HFFc6 (cell line): ENCODE results near the gene LASP1. TPM values are rescaled to one million over a fixed set of nuclear protein-coding genes. Genes with fewer than 3 reads are reported as not detected.

Experiments
- DNase-seq: peaks from one replicate; pipeline ENCODE4 v3.0.0-alpha.2; 2018
- H3K27ac Mint-ChIP-seq: 2 replicates; pipeline ENCODE4 v1.8.0; 2020; ENCODE audit warnings: mild to moderate bottlenecking, mixed read lengths
- H3K27me3 Mint-ChIP-seq: 2 replicates; pipeline ENCODE4 v1.8.0; 2021; ENCODE audit warnings: mild to moderate bottlenecking, moderate library complexity, mixed read lengths; ENCODE audit not compliant: insufficient read depth
- H3K36me3 Mint-ChIP-seq: 2 replicates; pipeline ENCODE4 v1.8.0; 2021; ENCODE audit warnings: low read depth, mixed read lengths
- H3K4me1 Mint-ChIP-seq: 2 replicates; pipeline ENCODE4 v1.8.0; 2020; ENCODE audit warnings: low read depth, mixed read lengths
- H3K4me3 Mint-ChIP-seq: 2 replicates; pipeline ENCODE4 v1.8.0; 2020; ENCODE audit warnings: mild to moderate bottlenecking, moderate library complexity, mixed read lengths
- H3K9me3 Mint-ChIP-seq: 2 replicates; pipeline ENCODE4 v1.8.0; 2020; ENCODE audit warnings: mild to moderate bottlenecking, mixed read lengths
- total RNA-seq, 6 experiments: library from RNA; stranded (reverse); fragmentation: NEBNext Ultra II Directional; extraction: Animal tissue kit (Norgen Biotek cat#: 25700); gene quantifications; 2 replicates in 1 of 6; 3 replicates in 5 of 6; pipeline ENCODE4 v1.2.3, GENCODE V29; 2021
- TF ChIP-seq, protein P1 (sequence below): fragments of 200-600 bp; sonication (generic); IDR thresholded peaks from 2 replicates; pipeline ENCODE4 v1.5.0; 2021; ENCODE audit warnings: antibody characterized with exemption, mild to moderate bottlenecking

LASP1 gene
- total RNA-seq, 6 experiments from 2014 or later = 428 to 517 (median 484) TPM

DNA sequence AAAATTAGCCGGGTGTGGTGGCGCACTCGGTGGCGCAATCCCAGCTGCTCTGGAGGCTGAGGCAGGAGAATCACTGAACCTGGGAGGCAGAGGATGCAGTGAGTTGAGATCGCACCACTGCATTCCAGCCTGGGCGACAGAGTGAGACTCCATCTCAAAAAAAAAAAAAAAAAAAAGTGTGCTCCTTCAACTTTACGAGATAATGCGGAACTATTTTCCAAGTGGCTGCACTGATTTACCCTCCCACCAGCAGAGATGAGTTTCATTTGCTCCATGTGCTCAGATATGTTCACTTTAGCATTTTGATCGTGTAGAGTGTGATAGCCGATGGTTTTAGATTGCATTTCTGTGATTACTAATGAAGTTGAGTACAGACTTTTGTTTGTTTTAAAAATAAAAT lies 35.5 kb downstream of the LASP1 start:
- Mint-ChIP-seq H3K27ac (peak overlapping the region; percentile 33), H3K4me3 (no peak overlapping the region), H3K36me3 (peaks cover 44% of the 10 kb centered on the region), H3K27me3 (no peaks in the 10 kb centered on the region; the same call in none of the 2 replicates), H3K9me3 (no peaks in the 10 kb centered on the region), H3K4me1 (peaks cover 48% of the 10 kb centered on the region)
- no peak for DNase-seq
- TF ChIP-seq, protein P1, sequence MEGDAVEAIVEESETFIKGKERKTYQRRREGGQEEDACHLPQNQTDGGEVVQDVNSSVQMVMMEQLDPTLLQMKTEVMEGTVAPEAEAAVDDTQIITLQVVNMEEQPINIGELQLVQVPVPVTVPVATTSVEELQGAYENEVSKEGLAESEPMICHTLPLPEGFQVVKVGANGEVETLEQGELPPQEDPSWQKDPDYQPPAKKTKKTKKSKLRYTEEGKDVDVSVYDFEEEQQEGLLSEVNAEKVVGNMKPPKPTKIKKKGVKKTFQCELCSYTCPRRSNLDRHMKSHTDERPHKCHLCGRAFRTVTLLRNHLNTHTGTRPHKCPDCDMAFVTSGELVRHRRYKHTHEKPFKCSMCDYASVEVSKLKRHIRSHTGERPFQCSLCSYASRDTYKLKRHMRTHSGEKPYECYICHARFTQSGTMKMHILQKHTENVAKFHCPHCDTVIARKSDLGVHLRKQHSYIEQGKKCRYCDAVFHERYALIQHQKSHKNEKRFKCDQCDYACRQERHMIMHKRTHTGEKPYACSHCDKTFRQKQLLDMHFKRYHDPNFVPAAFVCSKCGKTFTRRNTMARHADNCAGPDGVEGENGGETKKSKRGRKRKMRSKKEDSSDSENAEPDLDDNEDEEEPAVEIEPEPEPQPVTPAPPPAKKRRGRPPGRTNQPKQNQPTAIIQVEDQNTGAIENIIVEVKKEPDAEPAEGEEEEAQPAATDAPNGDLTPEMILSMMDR = no peak

DNA sequence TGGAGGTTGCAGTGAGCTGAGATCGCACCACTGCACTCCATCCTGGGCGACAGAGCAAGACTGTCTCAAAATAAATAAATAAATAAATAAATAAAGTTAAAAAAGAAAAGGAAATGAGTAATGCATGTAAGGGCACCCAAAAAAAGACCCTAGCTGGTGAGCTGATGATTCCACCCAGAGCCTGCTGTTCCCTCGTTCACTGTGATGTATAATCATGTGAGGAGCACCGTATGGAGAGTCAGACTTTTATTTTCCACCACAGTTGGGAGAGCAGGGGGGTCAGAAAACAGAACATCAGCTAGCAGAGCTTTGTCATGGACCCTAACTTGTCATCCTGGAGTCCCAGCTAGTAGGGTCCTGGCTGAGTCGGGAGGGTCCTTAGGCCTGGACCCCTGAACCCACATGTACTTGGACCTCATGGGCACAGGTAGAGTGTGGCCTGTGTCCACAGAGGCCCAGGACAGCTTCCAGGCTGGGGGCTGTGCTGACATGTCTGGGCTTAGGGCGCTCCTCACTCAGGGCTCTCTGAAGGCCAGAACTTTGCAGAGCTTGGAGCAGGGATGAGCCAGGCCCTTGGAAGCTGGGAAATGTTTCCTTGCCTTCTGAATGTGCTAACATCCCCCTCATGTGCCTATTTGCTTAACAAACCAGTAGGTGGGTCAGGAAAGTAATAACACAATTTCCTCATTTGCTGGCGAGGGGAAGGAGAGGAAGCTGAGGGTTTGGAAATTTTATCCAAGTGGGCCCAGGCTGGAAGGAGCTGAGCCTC lies 36.8 kb downstream of the LASP1 start:
- TF ChIP-seq, protein P1 = no peak
- Mint-ChIP-seq H3K9me3 (no peaks in the 10 kb centered on the region), H3K4me3 (no peak overlapping the region), H3K27me3 (peaks cover 4% of the 10 kb centered on the region), H3K27ac (peak overlapping the region; percentile 52), H3K36me3 (peaks cover 44% of the 10 kb centered on the region), H3K4me1 (peaks cover 37% of the 10 kb centered on the region)
- DNase-seq = no peak

DNA sequence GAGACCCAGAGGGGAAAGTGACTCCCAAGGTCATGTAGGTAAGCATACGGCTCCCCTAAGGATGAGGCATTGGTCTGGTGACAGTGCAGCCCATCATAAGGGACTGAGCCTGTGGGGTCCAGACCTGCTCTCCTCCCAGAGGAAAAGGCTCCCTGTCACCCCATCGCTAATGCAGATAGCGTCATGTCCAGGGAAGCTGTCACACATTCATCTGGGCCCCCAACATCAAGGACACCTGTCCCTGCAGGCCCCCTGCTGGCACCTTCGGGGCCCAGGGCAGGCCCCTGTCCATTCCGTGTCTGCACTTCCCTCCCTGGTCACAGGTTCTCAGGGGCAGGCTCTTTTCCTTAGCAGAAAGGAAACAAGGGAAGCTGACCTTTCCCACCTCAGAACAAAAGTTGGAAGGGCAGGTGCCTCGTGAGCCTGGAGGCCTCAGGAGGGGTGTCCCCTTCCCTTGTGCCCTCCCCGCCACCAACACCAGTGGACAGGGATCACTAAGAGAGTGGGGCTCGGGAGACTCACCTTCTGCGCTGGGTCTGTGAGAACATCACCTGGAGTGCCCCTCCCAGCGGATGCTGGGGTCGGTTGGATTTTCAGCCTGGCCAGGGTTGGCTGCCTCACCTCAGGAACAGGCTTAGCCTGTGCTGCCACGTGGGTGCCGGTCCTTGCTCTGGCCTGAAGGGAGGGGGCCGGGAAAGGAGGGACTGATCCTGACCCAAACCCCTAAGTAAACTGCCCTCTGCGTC lies 38.2 kb downstream of the LASP1 start:
- H3K27me3 Mint-ChIP-seq = peaks cover 6% of the 10 kb centered on the region
- no peaks in the 10 kb centered on the region for H3K9me3 Mint-ChIP-seq
- H3K4me3 Mint-ChIP-seq = no peak overlapping the region
- H3K27ac Mint-ChIP-seq = no peak overlapping the region
- peaks cover 38% of the 10 kb centered on the region for H3K4me1 Mint-ChIP-seq
- TF ChIP-seq, protein P1 = no peak
- DNase-seq = no peak
- peaks cover 40% of the 10 kb centered on the region for H3K36me3 Mint-ChIP-seq

DNA sequence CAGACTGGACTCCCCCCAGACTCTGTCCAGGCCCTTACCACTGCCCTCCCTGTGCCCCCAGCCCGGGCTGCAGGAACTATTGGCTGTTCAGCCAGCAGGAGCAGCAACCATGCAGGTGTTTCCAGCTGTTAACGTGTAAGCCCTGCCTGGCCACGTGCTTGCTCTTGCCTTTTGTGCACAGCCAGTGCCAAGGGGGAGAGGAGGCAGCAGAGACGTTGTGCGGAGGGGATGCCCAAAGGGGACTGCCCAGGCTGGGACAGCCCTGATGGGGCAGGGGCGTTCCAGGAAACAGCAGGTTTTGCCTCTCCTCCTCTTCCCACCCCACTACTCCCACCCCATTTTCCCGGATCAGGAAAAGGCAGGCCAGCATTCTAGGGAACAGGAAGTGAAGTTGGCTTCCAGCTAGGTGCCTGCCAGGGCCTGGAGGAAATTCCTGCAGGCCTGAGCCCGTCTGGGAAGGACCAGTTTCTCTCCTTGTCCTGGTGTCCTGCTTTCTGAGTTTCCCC lies 38.9 kb downstream of the LASP1 start:
- H3K36me3 Mint-ChIP-seq = peaks cover 34% of the 10 kb centered on the region

DNA sequence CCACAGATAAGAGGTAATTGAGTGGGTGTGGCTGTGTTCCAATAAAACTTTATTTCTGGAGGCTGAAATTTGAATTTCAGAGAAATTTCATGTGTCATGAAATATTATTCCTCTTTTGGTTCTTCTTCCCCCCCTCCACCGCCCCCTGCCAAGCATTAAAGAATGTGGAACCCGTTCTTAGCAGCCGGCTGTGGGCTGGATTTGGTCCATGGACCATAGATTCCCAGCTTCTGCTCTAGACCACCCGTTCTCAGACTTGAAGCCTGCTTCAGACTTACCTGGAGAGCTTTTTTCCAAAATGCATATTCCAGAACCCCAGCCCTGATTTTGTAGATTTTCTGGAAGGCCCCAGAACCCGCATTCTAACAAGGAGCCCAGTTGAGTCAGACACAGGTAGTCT lies 40.5 kb downstream of the LASP1 start:
- TF ChIP-seq, protein P1 = no peak
- H3K27ac Mint-ChIP-seq = no peak overlapping the region
- peaks cover 27% of the 10 kb centered on the region for H3K36me3 Mint-ChIP-seq
- no peak overlapping the region for H3K4me3 Mint-ChIP-seq
- peaks cover 28% of the 10 kb centered on the region for H3K4me1 Mint-ChIP-seq
- no peaks in the 10 kb centered on the region; the same call in 1 of the 2 replicates for H3K9me3 Mint-ChIP-seq
- DNase-seq = no peak
- peaks cover 17% of the 10 kb centered on the region for H3K27me3 Mint-ChIP-seq

More for the DNA sequence above, 38.9 kb downstream of the LASP1 start:
- TF ChIP-seq, protein P1 = no peak
- H3K4me1 Mint-ChIP-seq = peaks cover 32% of the 10 kb centered on the region
- H3K4me3 Mint-ChIP-seq = no peak overlapping the region
- H3K27ac Mint-ChIP-seq = no peak overlapping the region
- no peaks in the 10 kb centered on the region for H3K9me3 Mint-ChIP-seq
- peaks cover 11% of the 10 kb centered on the region for H3K27me3 Mint-ChIP-seq
- DNase-seq = no peak
